Jurkat, Clone E6-1 (cell line): ENCODE data around the gene SETD2. TPM values are rescaled to one million over a fixed set of nuclear protein-coding genes. Genes with fewer than 3 reads are reported as not detected.
"Not testable (repeated sequence)": the region's sequence is repeated elsewhere in the genome, so short reads cannot be mapped to it uniquely, and the experiment has no call there.

Experiments used
- DNase-seq: peaks from one replicate; pipeline ENCODE4 v3.0.0-alpha.2; 2011; ENCODE audit warnings: low read depth, low spot score
- H3K4me3 ChIP-seq: 2 replicates; pipeline ENCODE4 v1.5.1; 2011; ENCODE audit warnings: mild to moderate bottlenecking, low read length, control low read depth, moderate library complexity
- polyA plus RNA-seq: library from polyadenylated mRNA; unstranded; fragments of >200 nt; gene quantifications from one replicate; pipeline ENCODE4 v1.2.1, GENCODE V29; 2012; ENCODE audit warnings: missing spikeins; ENCODE audit not compliant: insufficient read length, insufficient read depth

The SETD2 gene
- 27.0 TPM for polyA plus RNA-seq

GRCh38 chr3:47164007-47164881, at the start of gene SETD2:
TSS of gene SETD2 (minus strand) at chr3:47164113. CDS start at chr3:47163924, 189 bp downstream.
- peak within 1 kb of the TSS; percentile 62 for H3K4me3 ChIP-seq
- peak; percentile 80 for DNase-seq

DNA sequence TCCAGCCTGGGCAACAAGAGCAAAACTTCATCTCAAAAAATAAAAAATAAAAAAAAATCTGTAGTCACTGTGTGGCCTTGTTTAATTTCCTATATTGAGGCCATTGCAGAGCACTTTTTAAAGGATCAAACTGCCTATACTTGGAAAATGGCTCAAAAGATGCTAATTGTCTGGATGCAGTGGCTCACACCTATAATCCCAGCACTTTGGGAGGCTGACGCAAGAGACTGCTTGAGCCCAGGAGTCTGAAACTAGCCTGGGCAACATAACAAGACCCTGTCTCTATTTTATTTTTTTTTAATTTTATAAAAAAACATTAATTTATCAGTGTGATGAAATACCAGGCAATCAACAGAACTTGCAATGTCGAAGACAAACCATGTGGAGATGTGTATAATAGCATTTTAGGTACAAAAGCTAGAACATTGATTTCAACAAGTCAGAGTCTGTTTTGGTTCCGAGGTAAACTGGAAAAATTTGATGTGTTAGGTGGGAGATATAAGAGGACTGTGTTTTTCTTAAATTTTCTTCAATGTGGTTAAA, 47.0 kb upstream of the SETD2 start:
- H3K4me3 ChIP-seq, result no peak overlapping the region
- DNase-seq, result no peak

- not testable (repeated sequence) for H3K4me3 ChIP-seq, DNase-seq
These were observed 42.1 kb upstream of the SETD2 start for GRCh38 chr3:47206022-47206421.

- H3K4me3 ChIP-seq, result no peak overlapping the region
- no peak for DNase-seq
These were observed 41.0 kb upstream of the SETD2 start for GRCh38 chr3:47204875-47205274.

- DNase-seq, result no peak
- H3K4me3 ChIP-seq, result no peak overlapping the region
These were observed 38.6 kb upstream of the SETD2 start for GRCh38 chr3:47202542-47202941.

- no peak for DNase-seq
- no peak overlapping the region for H3K4me3 ChIP-seq
These were observed 33.4 kb upstream of the SETD2 start for GRCh38 chr3:47197287-47197686.

- no peak for DNase-seq
- no peak overlapping the region for H3K4me3 ChIP-seq
These were observed 31.1 kb upstream of the SETD2 start for GRCh38 chr3:47194994-47195393.

DNA sequence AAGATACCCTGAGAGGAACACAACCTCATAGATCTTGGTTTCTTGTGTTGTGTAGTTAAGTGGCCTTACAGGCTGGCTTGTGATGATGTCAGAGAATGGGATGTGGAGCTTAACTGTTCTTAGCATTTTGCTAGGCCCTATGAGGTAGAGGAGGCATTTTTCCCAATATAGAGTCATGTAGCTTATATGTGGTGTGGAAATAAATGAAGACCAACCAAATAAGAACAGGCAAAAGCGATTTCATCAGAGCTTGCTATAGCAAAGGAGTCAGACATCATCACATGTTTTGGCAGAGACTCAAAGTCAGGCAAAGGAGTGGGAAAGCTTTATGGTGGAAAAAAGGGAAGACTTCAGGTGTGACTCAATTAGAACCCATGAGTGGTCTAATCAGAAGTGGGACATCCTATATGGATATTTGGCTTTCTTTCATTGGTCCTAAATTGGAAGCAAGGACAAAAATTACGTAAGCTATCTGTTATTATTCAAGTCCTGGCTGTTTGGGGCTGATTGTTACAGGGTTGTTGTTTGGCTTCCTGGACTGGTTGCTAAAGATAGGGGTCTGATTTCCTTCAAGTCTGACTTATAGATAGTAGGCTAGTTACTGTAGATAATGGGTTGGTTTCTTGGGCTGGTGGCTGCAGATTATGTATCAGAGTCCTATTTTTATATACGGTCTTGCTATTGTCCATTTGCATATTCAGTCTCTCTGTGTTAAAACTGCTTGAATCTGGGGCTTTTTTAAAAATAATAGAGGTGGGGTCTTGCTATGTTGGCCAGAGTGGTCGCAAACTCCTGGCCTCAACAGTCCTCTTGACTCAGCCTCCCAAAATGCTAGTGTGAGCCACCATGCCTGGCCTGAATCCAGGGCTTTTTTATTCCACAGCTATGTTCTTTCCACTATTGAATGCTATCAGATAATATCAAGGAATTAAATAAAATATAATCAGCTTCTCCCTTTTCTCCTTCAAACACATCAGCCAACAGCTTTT, 30.3 kb upstream of the SETD2 start:
- no peak for DNase-seq
- H3K4me3 ChIP-seq, result no peak overlapping the region

- DNase-seq, result no peak
- H3K4me3 ChIP-seq, result no peak overlapping the region
These were observed 22.4 kb upstream of the SETD2 start for GRCh38 chr3:47186285-47186684.

- DNase-seq, H3K4me3 ChIP-seq: not testable (repeated sequence)
These were observed 17.8 kb upstream of the SETD2 start for GRCh38 chr3:47181685-47182084.

GRCh38 chr3:47180011-47180410, 16.1 kb upstream of the SETD2 start:
- DNase-seq, result not testable (repeated sequence)

DNA sequence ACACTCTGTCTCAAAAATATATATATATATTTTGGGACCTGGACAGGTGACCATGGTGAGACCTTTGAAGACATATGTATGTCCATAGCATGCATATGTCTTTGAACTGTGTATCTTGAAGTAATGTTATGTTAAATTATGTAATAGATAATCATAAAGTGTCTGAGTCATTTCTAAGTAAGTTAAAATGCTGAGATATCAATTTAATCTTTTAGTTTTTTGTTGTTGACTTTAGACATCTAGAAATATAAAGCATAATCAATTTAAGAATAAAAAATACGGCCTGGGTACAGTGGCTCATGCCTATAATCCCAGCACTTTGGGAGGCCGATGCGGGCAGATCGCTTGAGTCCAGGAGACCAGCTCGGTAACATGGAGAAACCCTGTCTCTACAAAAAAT, 12.7 kb upstream of the SETD2 start:
- no peak overlapping the region for H3K4me3 ChIP-seq
- no peak for DNase-seq

More at GRCh38 chr3:47180011-47180410, 16.1 kb upstream of the SETD2 start:
- not testable (repeated sequence) for H3K4me3 ChIP-seq

DNA sequence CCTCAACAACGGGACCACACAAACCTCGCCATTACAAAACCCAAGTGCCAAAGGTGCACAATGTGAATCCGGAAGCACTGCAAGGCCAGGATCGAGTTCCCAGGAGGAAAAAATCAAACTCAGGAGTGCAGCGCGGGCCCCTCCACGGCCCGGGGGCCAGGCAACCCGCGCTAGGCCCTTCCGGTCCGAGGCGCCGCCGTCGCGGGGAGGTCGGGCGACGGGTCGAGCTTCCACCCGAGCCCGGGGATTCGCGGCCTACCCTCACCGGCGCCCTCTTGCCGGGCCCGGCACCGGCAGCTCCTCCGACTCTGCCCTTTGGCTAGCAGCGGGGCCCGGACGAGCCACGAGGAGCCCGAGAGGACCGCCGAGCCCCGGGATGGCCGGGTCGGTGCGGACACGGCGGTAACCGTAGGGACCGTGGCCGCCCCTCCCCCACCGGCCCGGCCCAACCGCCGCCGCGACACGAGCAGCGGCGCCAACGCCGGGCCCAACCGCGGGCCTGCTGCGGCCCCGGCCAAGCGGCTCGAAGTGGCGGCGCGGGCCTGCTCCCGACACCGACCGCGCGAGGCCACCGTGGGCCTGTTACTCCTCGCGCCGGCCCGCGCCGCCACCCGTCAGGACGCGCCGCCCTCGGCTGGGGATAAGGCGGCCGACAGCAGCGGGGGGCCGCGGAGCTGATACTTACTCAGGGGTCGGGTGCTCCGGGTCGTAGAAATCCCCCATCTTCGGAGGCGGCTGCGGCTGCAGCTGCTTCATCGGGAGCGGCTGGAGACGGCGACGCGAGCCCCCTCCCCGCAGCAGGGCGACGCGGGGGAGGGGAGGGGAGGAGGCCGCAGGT, 525 bp downstream of the SETD2 start:
- H3K4me3 ChIP-seq, result peak overlapping the region; percentile 62
- DNase-seq, result peak; percentile 38

- H3K4me3 ChIP-seq, result peak overlapping the region; percentile 62
- no peak for DNase-seq
These were observed 1.2 kb downstream of the SETD2 start for GRCh38 chr3:47162697-47163168.

GRCh38 chr3:47161983-47162696, 1.8 kb downstream of the SETD2 start:
- DNase-seq, result no peak
- peak overlapping the region; percentile 62 for H3K4me3 ChIP-seq

DNA sequence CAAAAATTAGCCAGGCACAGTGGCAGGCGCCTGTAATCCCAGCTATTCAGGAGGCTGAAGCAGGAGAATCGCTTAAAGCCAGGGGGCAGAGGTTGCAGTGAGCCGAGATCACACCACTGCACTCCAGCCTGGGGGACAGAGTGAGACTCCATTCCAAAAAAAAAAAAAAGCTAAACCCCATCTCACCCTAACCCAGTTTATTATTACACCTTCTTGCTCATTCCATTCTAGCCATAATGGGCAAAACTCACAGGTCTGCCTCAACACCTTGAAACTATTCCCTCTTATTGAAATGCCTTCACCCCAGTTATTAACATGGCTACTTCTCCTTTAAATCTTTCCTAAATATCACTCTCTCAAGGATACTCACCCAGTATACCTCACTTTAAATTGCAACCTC, 4.1 kb downstream of the SETD2 start:
- no peak for DNase-seq
- H3K4me3 ChIP-seq, result no peak overlapping the region

DNA sequence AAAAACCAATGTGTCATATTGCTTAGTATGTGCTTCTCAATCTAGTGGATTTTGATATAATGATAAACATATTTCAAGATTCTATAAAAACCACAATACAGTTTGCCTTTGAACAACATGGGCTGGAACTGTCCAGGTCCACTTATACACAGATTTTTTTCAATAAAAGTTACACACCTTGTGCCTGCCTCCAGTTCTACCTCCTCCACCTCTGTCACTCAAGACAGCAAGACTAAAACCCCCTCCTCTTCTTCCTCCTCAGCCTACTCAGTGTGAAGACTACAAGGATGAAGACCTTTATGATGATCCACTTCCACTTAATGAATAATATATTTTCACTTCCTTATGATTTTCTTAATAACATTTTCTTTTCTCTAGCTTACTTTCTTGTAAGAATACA, 5.7 kb downstream of the SETD2 start:
- DNase-seq, result no peak
- no peak overlapping the region for H3K4me3 ChIP-seq

GRCh38 chr3:47156396-47156795, 7.5 kb downstream of the SETD2 start:
- no peak overlapping the region for H3K4me3 ChIP-seq
- DNase-seq, result no peak
